ENCODE measurements around the gene SLC8B1. TPM values are rescaled to one million over a fixed set of nuclear protein-coding genes. Genes with fewer than 3 reads are reported as not detected.

SLC8B1 gene
- total RNA-seq, 2 experiments from 2014 or later = 85.3 to 92.7 TPM

- no peaks in the 10 kb centered on the region for H3K27me3 Mint-ChIP-seq
- Histone ChIP-seq H3K4me3 (ENCODE audit: low read length) (no peak overlapping the region), H3K36me3 (ENCODE audit: insufficient read depth, low read length) (peaks cover 91% of the 10 kb centered on the region), H3K4me1 (ENCODE audit: insufficient read depth, low read length) (no peaks in the 10 kb centered on the region), H3K9me3 (ENCODE audit: control insufficient read depth in 1 of 2, insufficient read depth in 1 of 2, low read length in 2 of 2) (no peaks in the 10 kb centered on the region), H3K27me3 (ENCODE audit: control insufficient read depth in 1 of 2, insufficient read depth in 2 of 2, low read length in 2 of 2) (no peaks in the 10 kb centered on the region), H3K27ac (ENCODE audit: low read depth in 1 of 2, low read length in 2 of 2) (no peak overlapping the region)
- POLR2A ChIA-PET = no interaction called here
- no peak for DNase-seq
- peak overlapping the region; percentile 3 for H3K27ac Mint-ChIP-seq
- TF ChIP-seq CTCF (IDR thresholded peaks at IDR 0.05) = no peak
- H3K4me1 Mint-ChIP-seq (ENCODE audit: low read depth) = peaks cover 5% of the 10 kb centered on the region
- H3K4me3 Mint-ChIP-seq = no peak overlapping the region
- no peaks in the 10 kb centered on the region for H3K9me3 Mint-ChIP-seq
- CTCF ChIA-PET = no interaction called here
- ATAC-seq (ENCODE audit: poor library complexity) = no peak
- intact Hi-C loops (cut with DNase I, micrococcal nuclease) = no loop called here
- peaks cover 93% of the 10 kb centered on the region for H3K36me3 Mint-ChIP-seq (ENCODE audit: low read depth)
Observed at GRCh38 chr12:113317122-113317521, 17.8 kb downstream of the SLC8B1 start.

- ChIA-PET POLR2A (no interaction called here), CTCF (no interaction called here)
- no peak for DNase-seq
- H3K9me3 Mint-ChIP-seq = no peaks in the 10 kb centered on the region
- Histone ChIP-seq H3K4me1 (ENCODE audit: insufficient read depth, low read length) (no peaks in the 10 kb centered on the region), H3K4me3 (ENCODE audit: low read length) (no peak overlapping the region), H3K9me3 (ENCODE audit: control insufficient read depth in 1 of 2, insufficient read depth in 1 of 2, low read length in 2 of 2) (no peaks in the 10 kb centered on the region), H3K27me3 (ENCODE audit: control insufficient read depth in 1 of 2, insufficient read depth in 2 of 2, low read length in 2 of 2) (no peaks in the 10 kb centered on the region), H3K36me3 (ENCODE audit: insufficient read depth, low read length) (peaks cover 87% of the 10 kb centered on the region), H3K27ac (ENCODE audit: low read depth in 1 of 2, low read length in 2 of 2) (no peak overlapping the region)
- H3K4me3 Mint-ChIP-seq = no peak overlapping the region
- H3K27me3 Mint-ChIP-seq = no peaks in the 10 kb centered on the region
- ATAC-seq (ENCODE audit: poor library complexity) = no peak
- intact Hi-C loops (cut with DNase I, micrococcal nuclease) = no loop called here
- H3K36me3 Mint-ChIP-seq (ENCODE audit: low read depth) = peaks cover 92% of the 10 kb centered on the region
- H3K27ac Mint-ChIP-seq = no peak overlapping the region
- peaks cover 5% of the 10 kb centered on the region for H3K4me1 Mint-ChIP-seq (ENCODE audit: low read depth)
- TF ChIP-seq CTCF (IDR thresholded peaks at IDR 0.05) = no peak
Observed at GRCh38 chr12:113316155-113316554, 18.8 kb downstream of the SLC8B1 start.

GRCh38 chr12:113315358-113315757, 19.6 kb downstream of the SLC8B1 start:
- no peaks in the 10 kb centered on the region for H3K9me3 ChIP-seq (ENCODE audit: control insufficient read depth in 1 of 2, insufficient read depth in 1 of 2, low read length in 2 of 2)
- no peaks in the 10 kb centered on the region for H3K9me3 Mint-ChIP-seq
- ChIA-PET CTCF (no interaction called here), POLR2A (no interaction called here)
- no peaks in the 10 kb centered on the region for H3K4me1 ChIP-seq (ENCODE audit: insufficient read depth, low read length)
- no peaks in the 10 kb centered on the region for H3K27me3 Mint-ChIP-seq
- H3K36me3 ChIP-seq (ENCODE audit: insufficient read depth, low read length) = peaks cover 87% of the 10 kb centered on the region
- no peak overlapping the region for H3K4me3 Mint-ChIP-seq
- H3K36me3 Mint-ChIP-seq (ENCODE audit: low read depth) = peaks cover 92% of the 10 kb centered on the region
- TF ChIP-seq CTCF (IDR thresholded peaks at IDR 0.05) = no peak
- ATAC-seq (ENCODE audit: poor library complexity) (no peak), DNase-seq (no peak)
- no peaks in the 10 kb centered on the region for H3K27me3 ChIP-seq (ENCODE audit: control insufficient read depth in 1 of 2, insufficient read depth in 2 of 2, low read length in 2 of 2)
- H3K27ac ChIP-seq (ENCODE audit: low read depth in 1 of 2, low read length in 2 of 2) = no peak overlapping the region
- H3K4me1 Mint-ChIP-seq (ENCODE audit: low read depth) = peaks cover 5% of the 10 kb centered on the region
- no peak overlapping the region for H3K4me3 ChIP-seq (ENCODE audit: low read length)
- intact Hi-C loops (cut with DNase I, micrococcal nuclease) = no loop called here
- H3K27ac Mint-ChIP-seq = no peak overlapping the region
